GM19099 (cell line): ENCODE measurements around the gene PAX3.

Source experiments
- POLR2A ChIP-seq: IDR thresholded peaks from 3 replicates; pipeline ENCODE4 v1.6.1; 2011; ENCODE audit warnings: low read depth; ENCODE audit not compliant: insufficient read length; ENCODE audit errors: extremely low read depth

Gene PAX3

DNA sequence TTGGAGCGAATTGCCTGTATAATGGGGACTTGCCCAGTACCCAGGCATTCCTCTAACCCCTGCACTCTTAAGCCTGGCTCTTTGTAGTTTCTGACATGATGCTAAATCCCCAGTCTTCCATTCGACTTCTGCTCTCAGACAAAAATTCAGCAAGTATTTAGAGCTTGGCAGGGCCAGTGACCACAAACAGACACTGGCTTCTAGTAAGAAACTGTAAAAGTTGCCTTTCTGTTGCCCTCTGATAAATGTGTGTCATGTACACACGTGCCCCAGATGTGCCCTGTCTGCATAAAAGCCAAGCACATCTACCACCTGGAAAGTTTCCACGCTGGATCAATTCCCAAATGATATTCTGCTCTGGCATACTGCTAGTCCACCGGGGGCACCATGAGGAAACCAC is 18.0 kb downstream of the PAX3 start:
- no peak for TF ChIP-seq POLR2A

GRCh38 chr2:222272446-222273015 is 26.3 kb downstream of the PAX3 start:
- TF ChIP-seq POLR2A: no peak

GRCh38 chr2:222271854-222272253 is 26.9 kb downstream of the PAX3 start:
- no peak for TF ChIP-seq POLR2A

GRCh38 chr2:222270396-222270795 is 28.4 kb downstream of the PAX3 start:
- no peak for TF ChIP-seq POLR2A

DNA sequence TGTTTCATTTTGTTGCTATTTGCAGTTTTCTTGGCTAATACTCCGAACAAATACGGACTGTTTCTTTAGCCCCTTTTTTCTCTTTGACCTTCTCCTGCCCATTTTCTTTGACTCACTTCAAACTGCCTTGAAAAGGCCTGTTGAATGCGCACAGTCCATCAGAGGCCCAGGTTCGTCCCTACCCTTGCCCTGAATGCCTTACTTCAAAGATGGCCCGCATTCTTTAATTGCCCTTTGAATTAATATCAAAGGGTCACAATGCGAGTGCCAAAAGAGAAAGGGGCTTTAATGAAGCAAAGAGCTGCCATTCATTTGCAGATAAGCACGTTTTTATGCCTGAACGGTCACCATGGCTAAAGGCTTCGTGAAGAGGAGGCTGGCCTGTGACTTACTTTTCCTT is 29.7 kb downstream of the PAX3 start:
- no peak for TF ChIP-seq POLR2A

- TF ChIP-seq POLR2A: no peak
Measured at GRCh38 chr2:222268311-222268990, 30.3 kb downstream of the PAX3 start.

DNA sequence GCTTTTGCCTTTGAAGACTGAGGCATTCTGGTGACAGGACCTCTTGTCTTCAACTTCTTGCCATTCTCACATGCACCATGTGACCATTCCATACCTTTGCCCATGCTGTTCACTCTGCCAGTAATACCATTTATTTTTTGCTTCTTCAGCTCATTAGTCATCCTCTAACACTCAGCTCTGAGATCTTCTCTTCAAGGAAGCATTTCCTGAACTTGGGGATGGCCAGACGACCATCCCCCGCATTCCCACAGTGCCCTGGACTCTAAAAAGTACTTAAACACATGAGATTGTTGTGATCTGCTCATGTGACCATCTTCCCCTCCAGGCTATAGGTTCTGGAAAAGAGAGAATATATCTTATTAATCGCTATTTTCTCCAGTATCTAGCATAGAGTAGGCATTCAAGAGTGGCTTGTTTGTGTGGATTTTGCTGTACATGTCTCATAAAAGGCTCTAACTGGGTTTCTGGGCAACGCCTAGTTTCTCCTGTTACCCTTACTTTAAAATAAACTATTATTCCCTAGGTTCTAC is 33.9 kb downstream of the PAX3 start:
- TF ChIP-seq POLR2A: no peak

DNA sequence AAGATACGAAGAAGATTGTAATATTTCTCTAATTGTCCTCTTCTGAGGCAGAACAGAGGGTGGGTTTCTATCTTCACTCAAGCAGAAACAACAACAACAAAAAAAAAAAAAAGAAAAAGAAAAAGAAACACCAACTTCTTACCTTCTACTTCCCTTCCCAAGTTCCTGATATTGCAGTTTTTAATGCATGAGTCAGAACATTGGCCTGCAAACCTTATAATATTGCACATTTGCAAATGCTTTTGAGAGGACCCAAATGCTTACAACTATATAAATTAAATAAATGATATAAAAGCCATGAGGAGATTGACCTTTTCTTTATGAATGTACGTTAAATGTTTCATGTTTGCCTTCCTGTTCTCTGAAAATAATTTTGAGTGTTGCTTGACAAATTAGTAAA is 37.3 kb downstream of the PAX3 start:
- no peak for TF ChIP-seq POLR2A

GRCh38 chr2:222257645-222258044 is 41.2 kb downstream of the PAX3 start:
- TF ChIP-seq POLR2A: no peak

- no peak for TF ChIP-seq POLR2A
Measured at GRCh38 chr2:222256250-222256649, 42.5 kb downstream of the PAX3 start.

DNA sequence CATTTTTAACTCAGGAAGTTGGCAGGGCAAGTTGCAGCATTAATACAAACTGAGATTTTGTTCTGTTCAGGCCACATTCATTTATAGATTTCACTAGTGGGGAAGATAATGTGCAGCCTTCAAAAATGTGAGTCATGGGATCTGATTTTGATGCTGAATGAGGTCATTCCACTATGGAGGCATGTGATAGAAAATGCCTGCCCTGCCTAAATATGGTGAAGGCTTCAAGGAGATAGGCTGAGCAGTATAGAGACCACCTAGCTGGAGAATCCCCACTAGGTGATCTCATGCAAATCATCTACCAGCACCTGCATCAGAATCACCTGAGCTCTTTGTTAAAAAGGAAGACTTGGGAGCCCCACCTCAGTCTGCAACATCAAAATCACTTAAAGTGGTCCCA is 43.7 kb downstream of the PAX3 start:
- no peak for TF ChIP-seq POLR2A

GRCh38 chr2:222250313-222250712 is 48.5 kb downstream of the PAX3 start:
- no peak for TF ChIP-seq POLR2A

GRCh38 chr2:222249444-222249843 is 49.4 kb downstream of the PAX3 start:
- TF ChIP-seq POLR2A: no peak

DNA sequence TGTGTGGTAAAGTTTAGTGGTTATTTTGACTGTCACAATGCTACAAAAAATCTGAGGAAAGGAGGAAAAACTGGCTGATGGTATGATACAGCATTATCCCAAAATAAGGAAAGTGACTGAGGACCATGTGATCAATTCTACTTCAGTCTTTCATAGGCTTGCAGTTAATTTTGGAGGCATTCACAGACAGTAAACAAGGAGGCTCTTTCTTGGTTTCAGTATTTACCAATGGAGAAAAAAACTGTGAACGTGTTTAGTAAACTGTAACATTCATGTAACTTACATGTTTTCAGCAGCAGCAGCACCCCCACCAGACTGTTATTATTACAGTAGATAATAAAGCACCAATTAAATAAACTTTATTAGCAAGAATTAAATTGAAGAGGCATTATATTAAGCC is 50.0 kb downstream of the PAX3 start:
- TF ChIP-seq POLR2A: no peak

GRCh38 chr2:222248256-222248655 is 50.5 kb downstream of the PAX3 start:
- TF ChIP-seq POLR2A: no peak

- no peak for TF ChIP-seq POLR2A
Measured at GRCh38 chr2:222242532-222242931, 56.3 kb downstream of the PAX3 start.

GRCh38 chr2:222241128-222241870 is 57.5 kb downstream of the PAX3 start:
- TF ChIP-seq POLR2A: no peak

DNA sequence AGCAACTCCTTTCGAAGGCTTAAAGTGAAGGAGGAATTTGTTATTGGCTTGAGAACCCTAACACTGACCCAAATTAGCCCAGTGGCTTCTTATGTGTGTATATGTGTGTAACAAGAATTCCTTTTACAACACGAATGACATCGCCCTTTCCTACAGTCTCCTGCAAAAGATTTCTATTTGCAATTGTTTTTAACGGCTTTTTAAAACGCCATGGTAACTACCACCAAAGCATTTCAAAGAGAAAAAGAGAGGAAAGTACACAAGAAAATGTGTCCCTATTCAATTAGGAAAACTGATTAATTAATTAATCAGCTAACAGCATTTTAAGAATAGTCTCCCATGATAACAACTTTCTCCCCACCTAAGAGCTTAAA is 58.1 kb downstream of the PAX3 start:
- TF ChIP-seq POLR2A: no peak
